GM19372 (cell line): ENCODE data around the gene TNFRSF17.
"Not testable (repeated sequence)": the region's sequence is repeated elsewhere in the genome, so short reads cannot be mapped to it uniquely, and the experiment has no call there.

Source experiments
- ATAC-seq: cut with Tn5 transposase; IDR thresholded peaks from one replicate; pipeline ENCODE4 v1.9.1; 2021; ENCODE audit warnings: mild to moderate bottlenecking, low read depth, moderate library complexity; ENCODE audit not compliant: unreplicated experiment

TNFRSF17 gene

DNA sequence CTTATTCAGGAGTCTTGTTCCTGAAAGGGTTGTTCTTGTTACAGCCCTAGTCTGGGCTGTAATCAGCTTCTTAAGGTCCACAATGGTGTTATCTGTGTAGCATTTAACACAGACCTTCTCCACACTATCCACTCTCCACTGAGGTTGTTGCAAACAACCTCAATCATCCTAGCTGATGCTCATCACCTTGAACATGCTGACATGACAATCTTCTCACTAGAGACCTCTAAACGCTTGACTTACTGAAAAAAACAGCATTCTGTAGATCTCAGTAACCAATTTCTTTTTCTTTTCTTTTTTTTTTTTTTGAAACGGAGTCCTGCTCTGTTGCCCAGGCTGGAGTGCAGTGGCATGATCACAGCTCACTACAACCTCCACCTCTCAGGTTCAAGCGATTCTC is 3.6 kb downstream of the TNFRSF17 start:
- ATAC-seq = no peak

DNA sequence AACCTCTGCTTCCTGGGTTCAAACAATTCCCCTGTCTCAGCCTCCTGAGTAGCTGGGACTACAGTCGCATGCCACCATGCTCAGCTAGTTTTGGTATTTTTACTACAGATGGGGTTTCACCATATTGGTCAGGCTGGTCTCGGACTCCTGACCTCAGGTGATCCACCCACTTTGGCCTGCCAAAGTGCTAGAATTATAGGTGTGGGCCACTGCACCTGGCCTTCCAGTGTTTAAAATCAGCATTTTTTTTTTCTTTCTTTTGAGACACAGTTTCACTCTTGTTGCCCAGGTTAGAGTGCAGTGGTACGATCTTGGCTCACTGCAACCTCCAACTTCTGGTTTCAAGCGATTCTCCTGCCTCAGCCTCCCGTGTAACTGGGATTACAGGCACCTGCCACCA is 5.3 kb downstream of the TNFRSF17 start:
- not testable (repeated sequence) for ATAC-seq

DNA sequence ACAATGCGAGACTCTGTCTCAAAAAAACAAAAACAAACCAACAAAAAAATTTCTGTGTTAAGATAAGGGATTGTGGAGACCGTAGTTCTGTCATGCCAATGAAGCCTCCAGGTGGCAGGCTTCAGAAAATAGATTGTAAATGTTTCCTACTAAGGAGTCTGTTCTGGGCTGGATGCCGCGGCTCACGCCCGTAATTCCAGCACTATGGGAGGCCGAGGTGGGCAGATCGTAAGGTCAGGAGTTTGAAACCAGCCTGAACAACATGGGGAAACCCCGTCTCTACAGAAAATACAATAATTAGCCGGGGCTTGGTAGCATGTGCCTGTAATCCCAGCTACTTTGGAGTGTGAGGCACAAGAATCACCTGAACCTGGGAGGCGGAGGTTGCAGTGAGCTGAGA is 7.1 kb downstream of the TNFRSF17 start:
- ATAC-seq = no peak

DNA sequence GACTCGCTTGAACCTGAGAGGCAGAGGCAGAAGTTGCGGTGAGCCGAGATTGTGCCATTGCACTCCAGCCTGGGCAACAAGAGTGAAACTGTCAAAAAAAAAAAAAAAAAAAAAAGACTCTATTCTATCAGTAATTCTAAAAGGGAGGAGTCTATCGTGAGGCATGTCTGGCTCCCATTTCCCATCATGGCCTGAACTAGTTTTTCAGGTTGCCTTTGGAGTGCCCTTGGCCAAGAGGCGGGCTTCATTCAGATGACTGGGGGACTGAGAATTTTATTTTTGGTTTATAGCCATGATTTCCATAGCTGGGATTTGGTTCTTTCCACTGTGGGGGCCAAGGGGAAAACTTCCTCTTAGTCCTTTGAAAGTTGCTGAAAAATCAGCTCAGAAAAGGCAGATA is 8.1 kb downstream of the TNFRSF17 start:
- ATAC-seq = no peak

DNA sequence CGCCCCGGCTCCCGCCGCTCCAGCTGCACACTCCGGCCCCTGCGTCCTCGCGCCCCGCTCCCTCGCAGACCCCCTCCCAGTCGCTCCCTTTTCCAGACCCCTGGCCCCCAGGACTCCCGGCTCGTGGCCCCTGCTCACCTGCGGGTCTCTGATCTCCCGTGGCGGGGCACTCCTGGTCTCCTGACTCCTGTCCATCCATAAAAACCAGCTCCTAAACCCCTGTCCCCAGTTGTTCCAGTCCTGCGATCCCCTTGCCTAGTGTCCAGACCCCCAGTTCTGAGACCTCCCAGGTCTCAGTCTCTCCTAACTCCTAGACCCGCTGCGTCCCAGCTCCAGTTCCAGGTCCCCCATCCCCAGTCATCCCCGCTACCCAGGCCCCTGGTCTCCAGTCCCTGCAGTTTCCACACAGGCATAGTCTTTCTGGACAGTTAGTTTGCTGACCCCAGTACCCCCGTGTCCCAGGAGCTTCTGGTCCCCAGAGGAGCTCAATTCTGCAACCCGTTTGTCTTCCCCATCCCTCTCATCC is 11.9 kb downstream of the TNFRSF17 start:
- no peak for ATAC-seq

DNA sequence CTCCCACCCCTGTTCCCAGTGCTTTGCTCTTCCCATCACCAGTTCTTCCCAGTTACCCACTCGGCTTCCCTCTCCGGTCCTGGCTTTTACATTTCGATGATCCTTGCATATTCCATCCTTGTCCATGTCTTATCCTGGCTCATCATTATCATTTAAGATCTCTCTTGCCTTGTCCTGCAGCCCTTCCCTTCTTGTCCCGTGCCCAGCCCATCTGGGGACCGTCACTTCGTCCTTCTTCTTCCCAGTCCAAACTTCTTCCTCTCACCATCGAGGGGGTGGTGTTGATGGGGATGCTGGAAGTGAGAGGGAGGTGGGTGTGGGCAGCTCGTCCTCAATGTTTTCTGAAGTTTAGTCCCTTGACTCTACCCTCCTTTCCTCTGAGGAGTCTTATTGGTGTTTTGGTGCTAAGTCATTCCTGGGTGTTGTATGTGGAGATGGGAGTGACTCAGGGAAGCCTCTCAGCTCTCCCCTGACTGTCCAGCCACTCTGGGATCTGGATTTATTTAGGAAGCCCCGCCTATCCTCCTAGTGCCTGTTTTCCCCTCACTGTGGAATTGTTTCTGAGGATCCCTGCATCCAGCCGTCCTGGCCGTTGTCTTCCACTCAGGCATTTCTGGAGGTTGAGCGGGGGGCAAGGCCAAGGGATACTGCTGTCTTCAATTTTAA is 12.5 kb downstream of the TNFRSF17 start:
- no peak for ATAC-seq

DNA sequence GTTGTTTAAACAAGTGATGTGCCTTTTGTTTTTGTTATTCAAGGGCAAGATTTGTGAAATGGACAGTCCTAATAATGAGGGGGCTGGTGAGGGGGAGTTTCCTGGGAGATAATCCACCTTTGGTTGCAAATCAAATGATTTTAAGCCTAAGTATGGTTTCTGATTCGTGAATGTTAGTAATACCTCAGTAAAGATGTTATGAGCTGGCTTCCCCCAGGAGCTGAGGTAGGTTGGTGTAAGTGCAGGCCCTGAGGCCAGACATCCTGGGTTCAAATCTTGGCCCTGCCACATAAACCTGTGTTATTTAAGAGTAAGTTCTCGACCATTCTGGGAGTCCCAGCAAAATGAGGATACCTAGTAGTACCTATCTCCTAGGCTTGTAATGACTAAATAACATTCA is 13.1 kb downstream of the TNFRSF17 start:
- no peak for ATAC-seq

DNA sequence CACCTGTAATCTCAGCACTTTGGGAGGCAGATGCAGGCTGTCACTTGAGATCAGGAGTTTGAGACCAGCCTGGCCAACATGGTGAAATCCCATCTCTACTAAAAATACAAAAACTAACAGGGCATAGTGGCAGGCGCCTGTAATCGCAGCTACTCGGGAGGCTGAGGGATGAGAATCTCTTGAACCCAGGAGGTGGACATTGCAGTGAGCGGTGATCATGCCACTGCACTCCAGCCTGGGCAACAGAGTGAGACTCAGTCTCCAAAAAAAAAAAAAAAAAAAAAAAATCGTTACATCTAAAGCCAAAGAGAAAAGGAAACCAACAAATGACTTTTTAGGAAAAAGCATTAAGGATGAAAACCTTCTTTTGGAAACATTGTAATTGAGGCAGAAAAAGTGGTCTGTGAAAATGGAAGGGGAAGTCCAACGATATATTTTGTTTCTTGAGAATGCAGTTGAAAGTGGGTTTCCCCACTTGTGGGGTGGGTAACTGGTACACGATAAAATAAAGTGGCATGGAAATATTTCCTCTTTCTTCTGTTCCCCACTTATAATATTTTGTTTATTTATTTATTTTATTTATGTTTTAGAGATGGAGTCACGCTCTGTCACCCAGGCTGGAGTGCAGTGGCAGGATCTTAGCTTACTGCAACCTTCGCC is 14.1 kb downstream of the TNFRSF17 start:
- ATAC-seq = no peak

DNA sequence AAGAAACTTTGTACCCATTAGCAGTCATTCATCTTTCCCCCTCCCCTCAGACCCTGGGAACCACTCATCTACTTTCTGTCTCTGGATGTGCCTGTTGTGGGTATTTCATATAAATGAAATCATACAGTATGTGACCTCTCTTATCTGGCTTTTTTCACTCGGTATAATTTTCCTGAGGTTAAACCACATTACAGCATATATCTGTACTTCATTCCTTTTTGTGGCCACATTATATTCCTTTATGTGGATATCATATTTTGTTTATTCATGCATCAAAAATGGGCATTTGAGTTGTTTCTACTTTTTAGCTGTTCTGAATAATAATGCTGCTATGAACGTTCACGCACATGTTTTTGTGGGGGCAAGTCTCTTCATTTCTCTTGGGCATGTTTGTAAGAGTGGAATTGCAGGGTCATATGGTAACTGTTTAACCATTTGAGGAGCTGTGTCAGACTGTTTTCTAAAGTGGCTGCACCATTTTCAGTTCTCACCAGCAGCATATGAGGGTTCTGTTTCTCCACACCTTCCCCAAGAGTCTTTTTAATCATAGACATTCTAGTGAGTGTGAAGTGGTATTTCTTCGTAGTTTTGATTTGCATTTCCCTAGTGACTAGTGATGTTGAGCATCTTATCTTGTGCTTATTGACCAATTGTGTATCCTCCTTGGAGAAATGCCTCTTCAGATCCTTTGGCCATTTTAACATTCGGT is 15.3 kb downstream of the TNFRSF17 start:
- no peak for ATAC-seq

DNA sequence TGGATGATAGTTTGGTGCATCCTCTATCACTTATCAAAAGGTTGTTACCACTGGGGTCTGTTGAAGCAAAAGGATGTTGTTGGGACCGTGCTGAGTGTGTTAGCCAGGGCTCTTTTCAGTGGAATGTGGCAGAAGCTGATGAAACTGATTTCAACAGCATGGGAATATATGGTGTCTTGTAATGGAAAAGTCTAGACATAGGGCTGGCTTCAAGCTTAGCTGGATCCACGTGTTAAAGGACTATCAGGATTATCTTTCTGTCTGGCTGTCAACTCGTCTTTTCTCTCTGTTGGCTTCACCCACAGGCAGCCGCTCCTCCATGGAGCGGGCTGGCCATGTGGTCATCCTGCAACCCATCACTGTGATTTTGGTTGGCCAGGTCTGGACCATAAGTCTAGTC is 20.2 kb downstream of the TNFRSF17 start:
- ATAC-seq = no peak

DNA sequence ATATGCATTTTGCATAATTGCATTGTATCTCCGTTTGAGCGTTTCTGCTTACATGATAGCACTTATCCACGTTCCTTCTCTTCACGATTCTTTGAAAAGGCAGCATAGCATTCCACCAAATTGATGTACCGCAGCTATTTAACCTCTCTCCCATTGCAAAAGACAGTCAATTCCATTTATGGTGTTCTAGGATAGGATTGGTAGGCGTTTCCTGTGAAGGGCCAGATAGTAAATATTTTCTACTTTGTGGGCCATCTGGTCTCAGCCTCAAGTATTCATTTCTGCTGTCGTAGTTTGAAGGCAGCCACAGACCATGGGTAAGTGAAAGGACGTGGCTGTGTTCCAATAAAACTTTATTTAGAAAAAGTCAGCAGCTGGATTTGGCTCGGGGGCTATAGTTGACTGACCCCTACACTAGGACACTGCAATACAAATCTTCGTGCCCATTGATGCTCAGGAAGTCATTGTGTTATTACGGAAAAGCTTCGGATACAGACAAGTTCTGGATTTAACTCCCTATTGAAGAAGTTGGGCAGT is 21.6 kb downstream of the TNFRSF17 start:
- ATAC-seq = no peak

DNA sequence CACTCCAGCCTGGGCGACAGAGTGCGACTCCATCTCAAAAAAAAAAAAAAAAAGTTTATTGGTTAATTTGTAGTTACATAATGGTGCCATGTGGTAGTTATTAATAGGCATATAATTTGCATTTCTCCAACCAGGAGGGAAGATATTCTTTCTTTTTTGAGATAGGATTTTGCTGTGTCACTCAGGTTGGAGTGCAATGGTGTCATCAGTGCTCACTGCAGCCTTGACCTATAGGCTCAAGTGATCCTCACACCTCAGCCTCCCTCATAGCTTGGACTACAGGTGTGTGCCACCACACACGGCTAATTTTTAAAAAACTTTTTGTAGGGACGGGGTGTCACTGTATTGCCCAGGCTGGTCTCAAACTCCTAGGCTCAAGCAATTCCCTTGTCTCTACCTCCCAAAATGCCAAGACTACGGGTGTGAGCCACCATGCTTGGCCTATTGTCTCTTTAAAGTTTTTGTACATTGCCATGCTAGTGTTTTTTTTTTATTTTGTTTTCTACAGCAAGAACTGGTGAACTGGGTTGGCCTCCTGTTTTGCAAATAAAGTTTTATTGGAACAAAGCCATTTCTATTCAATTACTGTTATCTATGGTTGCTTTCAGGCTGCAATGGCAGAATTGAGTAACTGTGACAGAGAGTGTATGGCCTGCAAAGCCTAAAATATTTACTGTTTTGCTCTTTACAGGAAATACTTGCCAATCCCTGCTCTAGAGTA is 23.4 kb downstream of the TNFRSF17 start:
- no peak for ATAC-seq

DNA sequence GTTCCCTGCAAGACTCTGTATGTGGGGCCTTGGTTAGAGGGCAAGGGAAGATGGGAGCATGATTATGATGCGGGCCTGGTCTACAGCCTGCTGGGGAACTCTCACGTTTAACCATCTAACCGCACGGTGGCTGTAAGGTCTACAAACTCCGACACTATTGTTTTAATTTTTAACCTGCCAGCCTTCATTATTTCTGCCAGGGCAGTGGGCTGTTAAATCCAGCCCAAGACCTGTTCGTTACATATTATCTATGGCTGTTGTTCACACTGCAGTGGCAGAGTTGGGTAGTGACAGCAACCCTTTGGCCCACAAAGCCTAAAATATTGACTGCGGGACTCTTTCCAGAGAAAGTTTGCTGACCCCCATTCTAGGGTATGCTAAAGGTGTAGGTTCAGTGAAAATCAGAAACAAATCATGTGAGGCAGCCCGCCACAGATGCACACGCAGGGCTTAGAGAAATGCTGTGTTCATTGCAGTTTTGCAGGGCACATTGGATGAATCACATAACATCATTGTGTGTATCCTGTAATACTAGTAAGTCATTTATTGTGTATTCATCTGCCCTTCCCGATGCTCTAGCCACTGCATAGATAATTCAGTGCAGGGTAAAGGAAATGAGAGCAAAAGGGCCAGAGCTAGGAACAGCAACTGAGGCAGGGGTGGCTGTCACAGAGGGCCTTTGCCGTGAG is 25.8 kb downstream of the TNFRSF17 start:
- ATAC-seq = no peak

DNA sequence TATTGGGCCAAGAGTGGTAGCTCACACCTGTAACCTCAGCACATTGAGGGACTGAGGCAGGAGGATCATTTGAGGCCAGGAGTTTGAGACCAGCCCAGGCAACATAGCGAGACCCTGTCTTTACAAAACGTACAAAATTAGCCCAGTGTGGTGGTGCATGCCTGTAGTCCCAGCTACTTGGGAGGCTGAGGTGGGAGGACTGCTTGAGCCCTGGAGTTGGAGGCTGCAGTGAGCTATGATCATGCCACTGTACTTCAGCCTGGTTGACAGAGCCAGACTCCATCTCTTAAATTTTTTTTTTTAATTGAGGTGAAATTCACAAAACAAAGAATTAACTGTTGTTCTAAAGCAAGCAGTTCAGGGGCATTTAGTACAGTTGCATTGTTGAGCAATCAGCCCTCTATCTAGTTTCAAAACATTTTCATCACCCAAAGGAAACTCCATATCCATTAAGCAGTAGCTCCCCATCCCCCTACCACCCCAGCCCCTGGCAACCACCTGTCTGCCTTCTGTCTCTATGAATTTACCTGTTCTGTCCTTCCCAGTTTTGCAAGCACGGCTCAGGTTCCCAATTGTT is 27.1 kb downstream of the TNFRSF17 start:
- ATAC-seq = no peak

DNA sequence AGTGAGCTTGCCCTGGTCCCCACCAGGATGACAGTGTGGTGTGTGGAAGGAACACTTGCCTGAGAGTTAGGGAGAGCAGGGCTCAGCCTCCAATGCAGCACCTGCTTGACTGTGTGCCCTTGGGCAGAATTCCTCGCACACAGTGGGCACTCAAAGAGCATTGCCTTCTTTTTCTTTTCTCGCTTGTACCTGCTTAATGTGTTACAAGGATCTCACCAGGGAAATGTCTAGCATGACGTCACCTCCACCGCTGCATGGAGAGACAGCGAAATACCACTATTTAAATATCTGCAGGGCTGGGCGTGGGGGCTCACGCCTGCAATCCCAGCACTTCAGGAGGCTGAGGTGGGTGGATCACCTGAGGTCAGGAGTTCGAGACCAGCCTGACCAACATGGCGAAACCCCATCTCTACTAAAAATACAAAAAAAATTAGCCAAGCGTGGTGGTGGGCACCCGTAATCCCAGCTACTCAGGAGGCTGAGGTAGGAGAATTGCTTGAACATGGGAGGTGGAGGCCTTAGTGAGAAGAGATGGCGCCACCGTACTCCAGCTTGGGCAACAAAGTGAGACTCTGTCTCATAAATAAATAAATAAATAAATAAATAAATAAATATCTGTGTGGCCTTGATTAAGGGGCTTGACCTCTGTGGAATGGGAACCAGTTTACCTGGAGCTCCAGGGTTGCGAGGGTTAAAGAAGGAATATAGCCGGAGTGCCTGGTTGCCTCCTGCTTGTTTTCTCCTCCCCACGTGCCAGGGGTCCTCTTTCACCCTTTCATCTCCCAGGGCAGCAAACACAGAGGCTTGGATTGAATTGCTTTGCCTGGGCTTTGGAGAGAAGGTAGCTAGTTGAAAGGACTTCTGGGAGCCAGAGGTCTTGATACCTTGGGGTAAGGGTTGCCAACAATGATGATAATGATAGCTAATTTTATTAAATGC is 27.8 kb downstream of the TNFRSF17 start:
- ATAC-seq = no peak

DNA sequence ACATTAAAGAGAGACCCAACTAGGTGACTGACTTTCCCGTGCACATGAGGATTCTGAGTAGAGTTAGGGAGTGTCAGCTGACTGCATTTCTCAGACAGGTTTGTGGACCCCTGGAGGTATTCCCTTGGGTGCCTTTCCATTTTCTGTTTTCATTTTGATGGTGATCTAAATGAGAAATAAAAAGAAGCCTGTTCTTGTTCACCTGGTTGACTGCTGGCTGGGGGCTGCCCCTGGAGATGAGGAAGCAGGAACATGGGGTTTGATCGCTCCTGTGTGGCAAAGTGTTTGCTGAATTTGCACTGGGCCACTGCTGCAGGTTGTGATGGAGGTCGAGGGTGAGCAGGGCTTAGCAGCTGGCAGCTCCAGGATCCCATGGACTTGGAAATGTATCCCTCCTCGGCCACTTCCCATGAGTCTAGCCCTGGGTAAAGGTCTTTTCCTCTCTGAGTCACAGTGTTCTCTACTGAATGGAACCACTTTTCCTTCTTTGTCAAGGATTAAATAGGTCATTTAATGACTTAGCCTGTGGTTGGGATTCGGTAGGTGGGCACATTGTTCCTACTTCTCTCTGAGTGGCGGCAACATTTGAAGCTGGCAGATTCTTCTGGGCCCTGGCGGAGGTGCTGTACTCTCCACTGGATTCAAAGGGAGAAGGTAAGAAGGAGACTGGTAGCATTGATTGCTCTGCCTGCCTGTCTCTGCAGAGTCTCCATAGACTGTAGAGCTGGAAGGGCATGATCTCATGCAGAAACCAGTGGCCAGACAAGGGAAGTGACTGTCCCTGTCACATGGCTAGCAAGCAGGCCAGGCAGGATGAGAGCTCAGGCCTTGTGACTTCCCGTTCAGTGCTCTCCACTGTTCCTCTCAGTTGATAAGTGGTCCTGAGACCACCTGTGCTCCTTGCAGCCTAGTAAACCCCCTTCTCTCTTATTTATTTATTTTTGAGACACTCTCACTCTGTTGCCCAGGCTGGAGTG is 29.4 kb downstream of the TNFRSF17 start:
- ATAC-seq = no peak
